ENCODE measurements around the gene NOX4.
"Not testable (repeated sequence)": the region's sequence is repeated elsewhere in the genome, so short reads cannot be mapped to it uniquely, and the experiment has no call there.

- not testable (repeated sequence) for TF ChIP-seq CTCF (IDR thresholded peaks at IDR 0.05; ENCODE audit: low read depth, low read length, poor library complexity, severe bottlenecking); EZH2phosphoT487 (IDR thresholded peaks at IDR 0.05; ENCODE audit: borderline replicate concordance, low read length)
These were observed 157.5 kb downstream of the NOX4 start for GRCh38 chr11:89333704-89334103.

Measured in DOHH2 (cell line).